ENCODE measurements around the gene GOLGA3.
"Not testable (repeated sequence)": the region's sequence is repeated elsewhere in the genome, so short reads cannot be mapped to it uniquely, and the experiment has no call there.

Gene GOLGA3

DNA sequence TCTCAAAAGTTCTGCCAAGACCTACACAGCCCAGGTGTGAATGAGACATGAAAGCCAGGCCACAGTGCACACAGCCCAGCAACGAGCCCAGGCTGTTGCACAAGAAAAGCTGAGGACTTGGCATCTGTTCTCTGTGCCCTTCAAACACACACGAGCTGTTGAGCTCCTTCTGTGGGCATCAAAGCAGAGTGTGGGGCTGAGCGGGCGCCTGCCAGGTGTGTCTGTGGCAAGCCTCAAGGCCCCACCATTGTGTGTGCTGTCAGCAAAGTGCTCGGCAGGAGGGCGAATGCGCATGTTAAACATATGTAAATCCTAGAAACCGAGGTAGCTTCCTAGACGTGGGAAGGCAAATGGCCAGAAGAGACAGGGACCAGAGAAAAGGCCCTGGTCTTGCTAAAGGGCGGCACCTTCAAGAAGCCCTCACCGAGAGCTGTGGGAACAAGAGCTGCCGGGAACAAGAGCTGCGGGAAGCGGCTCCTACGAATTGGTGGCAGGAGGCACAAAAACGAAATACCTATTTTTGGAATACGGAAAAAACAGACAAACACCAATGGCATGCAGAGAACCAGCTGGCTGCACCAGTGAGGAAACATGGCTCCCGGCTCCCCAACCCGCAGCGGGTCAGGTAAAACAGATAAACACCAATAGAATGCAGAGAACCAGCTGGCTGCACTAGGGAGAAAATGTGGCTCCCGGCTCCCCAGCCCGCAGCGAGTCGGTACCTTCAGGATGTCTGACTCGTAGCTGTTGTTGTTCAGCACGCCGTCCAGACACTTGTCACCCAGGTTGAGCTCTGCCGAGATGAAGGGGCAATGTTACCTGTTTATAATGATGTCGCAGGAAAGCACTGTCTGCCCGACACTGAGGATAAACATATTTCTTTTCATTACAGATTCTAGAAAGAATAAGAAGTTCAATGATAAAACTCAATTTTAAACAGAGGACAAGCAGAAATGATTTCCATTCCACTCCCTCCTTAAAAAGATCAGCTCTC lies 19.0 kb upstream of the GOLGA3 start:
- DNase-seq: no peak
- intact Hi-C loops (cut with DNase I): no loop called here

GRCh38 chr12:132844681-132845080 lies 16.0 kb upstream of the GOLGA3 start:
- DNase-seq; intact Hi-C loops (cut with DNase I): not testable (repeated sequence)

DNA sequence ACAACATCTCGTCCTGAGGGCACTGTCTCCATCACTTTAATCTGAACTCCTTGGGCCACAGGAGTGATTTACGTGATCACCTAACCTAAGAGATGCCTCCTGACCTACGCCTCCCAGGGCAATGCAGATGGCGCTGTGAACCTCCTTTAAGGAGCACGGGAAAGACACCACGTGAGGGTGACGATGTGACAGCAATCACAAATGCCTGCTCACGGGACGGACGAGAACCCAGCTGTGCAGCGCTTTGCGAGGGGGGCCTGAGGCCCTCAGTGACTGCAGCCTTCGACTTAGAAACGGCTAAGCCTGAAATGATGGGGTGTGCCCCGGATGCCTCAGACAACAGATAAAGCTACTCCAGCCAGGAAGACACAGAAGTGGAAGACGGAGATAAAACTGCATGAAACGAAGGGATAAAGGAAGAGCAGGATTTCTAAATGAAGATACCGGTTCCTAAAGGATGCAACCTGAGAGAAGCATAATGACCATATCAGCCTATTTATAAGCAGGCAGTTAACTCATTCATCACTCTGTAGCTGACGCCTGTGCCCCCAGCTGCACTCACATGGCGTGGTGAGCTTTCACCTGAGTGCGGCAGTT lies 13.9 kb upstream of the GOLGA3 start:
- no peak for DNase-seq
- intact Hi-C loops (cut with DNase I): no loop called here

DNA sequence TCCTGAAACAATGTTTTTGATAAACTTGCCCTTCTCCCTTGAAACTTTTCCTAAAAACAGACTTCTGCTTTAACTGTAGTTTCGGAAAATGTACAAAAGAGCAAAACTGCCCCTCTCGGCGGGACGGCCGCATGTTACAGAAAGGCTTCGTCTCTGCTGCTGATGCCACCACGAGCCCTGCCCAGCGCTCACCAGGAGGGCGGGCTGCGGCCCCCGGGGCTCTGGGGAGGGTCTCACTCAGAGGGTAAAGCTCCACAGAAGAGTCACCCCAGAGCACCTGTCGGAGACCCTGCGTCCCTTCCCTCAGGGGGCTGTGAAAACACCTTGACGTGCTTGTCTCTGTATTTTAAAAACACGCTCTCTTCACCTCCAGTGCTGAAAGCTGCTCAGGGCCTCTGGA lies 12.5 kb upstream of the GOLGA3 start:
- no peak for DNase-seq
- intact Hi-C loops (cut with DNase I): no loop called here

GRCh38 chr12:132840536-132840935 lies 11.9 kb upstream of the GOLGA3 start:
- no peak for DNase-seq
- intact Hi-C loops (cut with DNase I): no loop called here

DNA sequence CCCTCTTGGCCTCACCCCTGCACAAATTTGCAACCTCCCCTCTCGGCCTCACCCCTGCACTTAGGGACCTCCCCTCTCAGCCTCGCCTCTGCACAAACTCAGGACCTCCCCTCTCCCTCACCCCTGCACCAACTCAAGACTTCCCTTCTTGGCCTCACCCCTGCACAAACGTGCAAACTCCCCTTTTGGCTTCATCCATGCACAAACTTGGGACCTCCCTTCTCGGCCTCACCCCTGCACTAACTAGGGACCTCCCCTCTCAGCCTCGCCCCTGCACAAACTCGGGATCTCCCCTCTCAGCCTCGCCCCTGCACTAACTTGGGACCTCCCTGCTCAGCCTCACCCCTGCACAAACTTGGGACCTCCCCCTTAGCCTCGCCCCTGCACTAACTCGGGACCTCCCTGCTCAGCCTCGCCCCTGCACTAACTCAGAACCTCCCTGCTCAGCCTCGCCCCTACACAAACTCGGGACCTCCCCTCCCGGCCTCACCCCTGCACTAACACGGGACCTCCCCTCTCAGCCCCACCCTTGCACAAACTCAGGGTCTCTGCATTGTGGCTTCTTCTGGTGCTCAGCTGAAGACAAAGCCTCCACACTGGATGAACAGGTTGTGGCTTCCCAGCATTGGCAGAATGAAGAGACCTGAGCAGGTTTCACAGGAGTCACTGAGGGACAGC lies 11.0 kb upstream of the GOLGA3 start:
- DNase-seq: no peak
- intact Hi-C loops (cut with DNase I): no loop called here

DNA sequence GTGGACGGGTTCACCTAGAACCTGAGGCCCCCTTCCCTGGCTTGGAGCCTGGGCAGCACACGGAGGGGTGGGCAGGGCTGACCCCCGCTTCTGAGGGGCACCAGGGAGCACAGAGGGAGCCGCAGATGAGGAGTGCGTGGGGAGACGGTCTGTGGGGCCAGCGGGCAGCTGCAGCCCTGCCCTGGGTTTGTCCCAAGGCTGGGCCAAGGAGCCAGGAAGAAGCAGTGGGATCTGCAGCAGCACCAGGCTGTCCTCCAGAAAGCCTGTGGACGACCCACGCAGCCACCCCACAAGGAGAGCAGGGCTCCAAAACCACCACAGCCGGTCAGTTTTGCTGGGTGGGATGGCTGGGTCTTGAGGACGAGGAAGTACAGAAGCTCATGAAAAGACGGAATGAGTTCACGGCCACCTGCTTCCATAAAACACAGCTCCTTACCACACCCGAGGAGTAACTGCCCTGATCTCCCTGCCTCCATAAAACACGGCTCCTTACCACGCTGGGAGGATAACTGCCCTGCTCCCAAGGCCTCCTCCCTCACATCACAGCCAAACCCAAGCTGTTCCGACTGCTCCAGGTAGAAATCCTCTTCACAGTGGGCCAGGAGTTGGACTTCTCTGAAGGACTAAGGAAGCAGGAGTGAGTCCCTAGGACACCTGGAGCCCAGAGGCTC lies 9.9 kb upstream of the GOLGA3 start:
- intact Hi-C loops (cut with DNase I): no loop called here
- DNase-seq: no peak

- intact Hi-C loops (cut with DNase I): no loop called here
- DNase-seq: peak in 4 of 42 donors; percentile 2 to 44 (median 15)
Measured at GRCh38 chr12:132837693-132838409, 9.2 kb upstream of the GOLGA3 start.

GRCh38 chr12:132836795-132837331 lies 8.2 kb upstream of the GOLGA3 start:
- intact Hi-C loops (cut with DNase I): no loop called here
- DNase-seq: no peak

- DNase-seq; intact Hi-C loops (cut with DNase I): not testable (repeated sequence)
Measured at GRCh38 chr12:132836230-132836629, 7.6 kb upstream of the GOLGA3 start.

GRCh38 chr12:132835076-132836025 lies 6.7 kb upstream of the GOLGA3 start:
- DNase-seq: no peak
- intact Hi-C loops (cut with DNase I): no loop called here

DNA sequence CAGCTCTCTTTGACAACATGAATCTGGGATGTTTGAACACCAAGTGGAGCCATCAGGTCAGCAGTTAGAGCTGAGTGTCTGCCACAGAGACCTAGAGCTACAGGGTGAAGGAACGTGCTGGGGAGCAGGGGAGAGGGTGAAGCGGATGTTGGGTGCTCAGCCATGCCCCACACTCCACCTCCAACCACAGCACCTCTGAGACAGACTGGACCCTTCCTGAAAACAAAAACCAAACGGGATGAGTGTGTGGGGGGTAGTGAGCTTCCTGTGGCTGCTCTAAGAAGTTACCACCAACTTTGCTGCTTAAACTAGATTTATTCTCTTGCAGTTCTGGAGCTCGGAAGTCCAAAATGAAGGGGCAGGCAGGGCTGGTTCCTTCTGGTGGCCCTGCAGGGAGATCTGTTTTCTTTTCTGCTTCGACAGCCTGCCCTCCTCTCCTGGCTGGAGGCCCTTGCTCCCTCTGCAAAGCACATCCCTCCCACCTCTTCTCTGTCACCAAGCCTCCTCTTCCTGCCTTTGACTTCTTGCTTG lies 5.6 kb upstream of the GOLGA3 start:
- intact Hi-C loops (cut with DNase I): no loop called here
- DNase-seq: peak in 5 of 42 donors; percentile 8 to 58 (median 19)

DNA sequence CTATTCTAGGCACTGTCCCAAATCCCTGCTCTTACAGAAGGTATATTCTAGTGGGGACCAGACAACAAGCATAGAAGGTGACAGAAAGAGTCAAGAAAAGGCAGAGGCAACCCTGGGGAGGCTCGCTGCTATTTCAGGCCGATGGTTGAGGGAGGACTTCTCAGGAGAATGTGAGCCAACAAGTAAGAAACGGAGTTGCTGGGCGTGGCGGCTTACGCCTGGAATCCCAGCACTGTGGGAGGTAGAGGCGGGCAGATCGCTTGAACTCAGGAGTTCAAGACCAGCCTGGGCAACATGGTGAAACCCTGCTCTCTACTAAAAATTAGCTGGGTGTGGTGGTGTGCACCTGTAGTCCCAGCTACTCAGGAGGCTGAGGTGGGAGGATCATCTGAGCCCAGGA lies 4.7 kb upstream of the GOLGA3 start:
- DNase-seq: no peak
- intact Hi-C loops (cut with DNase I): no loop called here

DNA sequence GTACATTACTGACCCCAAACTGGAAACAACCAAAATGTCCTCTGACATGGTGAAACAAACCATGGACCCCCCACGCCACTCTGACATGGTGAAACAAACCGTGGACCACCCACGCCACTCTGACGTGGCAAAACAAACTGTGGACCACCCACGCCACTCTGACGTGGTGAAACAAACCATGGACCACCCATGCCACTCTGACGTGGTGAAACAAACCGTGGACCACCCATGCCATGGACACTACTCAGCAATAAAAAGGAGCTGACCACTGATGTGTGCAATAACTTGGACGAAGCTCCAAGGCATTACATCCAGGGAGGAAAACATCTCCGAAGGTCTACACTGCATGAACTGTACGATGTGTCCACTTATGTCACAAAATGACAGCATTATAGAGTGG lies 3.1 kb upstream of the GOLGA3 start:
- intact Hi-C loops (cut with DNase I): no loop called here
- no peak for DNase-seq

DNA sequence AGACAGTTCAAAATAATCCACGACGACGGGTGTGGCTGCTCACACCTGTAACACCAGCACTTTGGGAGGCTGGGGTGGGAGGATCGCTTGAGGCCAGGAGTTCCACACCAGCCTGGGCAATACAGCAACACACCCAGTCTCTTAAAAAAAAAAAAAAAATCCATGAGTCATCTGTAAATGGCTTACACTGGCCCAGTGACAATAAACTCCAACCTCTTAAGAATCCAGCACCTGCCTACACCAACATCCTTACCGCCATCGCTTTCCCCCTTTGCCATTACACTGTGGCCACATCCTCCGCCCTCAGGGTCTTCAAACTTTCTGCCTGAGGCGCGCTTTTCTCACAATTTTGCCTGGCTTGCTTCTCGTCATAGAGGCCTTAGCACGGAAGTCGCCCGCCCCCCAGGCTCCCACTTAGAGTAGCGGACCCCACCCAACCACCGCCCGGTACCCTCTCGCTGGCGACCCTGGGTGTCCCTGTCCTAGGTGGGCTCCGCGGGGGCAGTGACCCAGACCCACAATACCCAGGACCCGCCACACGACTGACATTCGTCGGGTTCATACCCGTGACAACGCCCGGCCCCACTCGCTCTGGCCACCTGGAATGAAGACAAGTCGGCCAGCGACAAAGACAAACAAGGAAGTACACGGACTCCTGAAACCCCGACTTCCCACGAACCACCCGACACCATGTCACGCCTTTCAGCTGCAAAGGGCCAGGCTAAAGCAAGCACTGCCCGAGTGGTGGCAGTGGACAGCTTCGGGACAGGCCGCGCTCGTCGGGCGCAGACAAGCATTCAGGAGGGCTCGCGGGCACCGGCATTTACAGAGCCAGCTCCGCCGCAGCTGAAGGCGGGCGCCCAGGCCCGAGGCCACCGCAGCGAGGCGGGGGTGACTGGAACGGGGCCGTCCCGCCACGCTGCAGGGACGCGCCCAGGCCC lies 636 bp downstream of the GOLGA3 start:
- peak in 18 of 42 donors; percentile 3 to 50 (median 24) for DNase-seq
- intact Hi-C loops (cut with DNase I): loop anchor here (10.0 kb wide), 1 partner anchor 63 kb away; the partner anchor contains the start of gene ANKLE2

DNA sequence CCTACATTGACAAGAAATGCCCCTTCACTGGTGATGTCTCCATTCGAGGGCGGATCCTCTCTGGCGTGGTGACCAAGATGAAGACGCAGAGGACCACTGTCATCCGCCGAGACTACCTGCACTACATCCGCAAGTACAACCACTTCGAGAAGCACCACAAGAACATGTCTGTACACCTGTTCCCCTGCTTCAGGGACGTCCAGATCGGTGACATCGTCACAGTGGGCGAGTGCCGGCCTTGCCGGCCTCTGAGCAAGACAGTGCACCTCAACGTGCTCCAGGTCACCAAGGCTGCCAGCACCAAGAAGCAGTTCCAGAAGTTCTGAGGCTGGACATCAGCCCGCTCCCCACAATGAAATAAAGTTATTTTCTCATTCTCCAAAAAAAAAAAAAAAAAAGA lies 2.8 kb downstream of the GOLGA3 start:
- DNase-seq: no peak
- intact Hi-C loops (cut with DNase I): loop anchor here (10.0 kb wide), 1 partner anchor 61 kb away; the partner anchor contains the start of gene ANKLE2
